Cardiac fibroblast (primary cell): ENCODE measurements around the gene CHPF2.

Experiments
- DNase-seq, 2 donors: peaks; one replicate each; pipeline versions ENCODE4 v3.0.0 to v3.0.0-alpha.2; 2010; ENCODE audit warnings: low read depth in 2 of 2
- H3K4me3 ChIP-seq, 2 donors: replicated peaks in 1 of 2; 1 replicate in 1 of 2; 2 replicates in 1 of 2; pipeline ENCODE4 v1.5.1; 2011; ENCODE audit warnings: low read depth in 2 of 2, low read length in 2 of 2, mild to moderate bottlenecking in 2 of 2, moderate library complexity in 1 of 2
- TF ChIP-seq, protein P1 (sequence below): IDR thresholded peaks from one replicate; pipeline ENCODE4 v1.5.1; 2011; ENCODE audit warnings: low read depth, mild to moderate bottlenecking, low read length, inconsistent platforms

The CHPF2 gene

DNA sequence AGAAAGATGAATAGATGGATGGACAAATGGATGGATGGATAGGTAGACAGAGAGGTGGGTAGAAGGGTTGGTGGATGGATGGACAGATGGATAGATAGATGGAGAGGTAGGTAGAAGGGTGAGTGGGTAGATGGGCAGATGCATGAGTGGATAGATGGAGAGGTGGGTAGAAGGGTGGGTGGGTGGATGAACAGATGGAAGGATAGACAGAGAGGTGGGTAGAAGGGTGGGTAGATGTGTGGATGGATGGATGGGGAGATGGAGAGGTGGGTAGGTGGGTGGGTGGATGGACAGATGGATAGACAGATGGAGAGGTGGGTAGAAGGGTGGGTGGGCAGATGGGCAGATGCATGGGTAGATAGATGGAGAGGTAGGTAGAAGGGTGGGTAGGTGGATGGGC lies 34.4 kb upstream of the CHPF2 start:
- TF ChIP-seq, protein P1, sequence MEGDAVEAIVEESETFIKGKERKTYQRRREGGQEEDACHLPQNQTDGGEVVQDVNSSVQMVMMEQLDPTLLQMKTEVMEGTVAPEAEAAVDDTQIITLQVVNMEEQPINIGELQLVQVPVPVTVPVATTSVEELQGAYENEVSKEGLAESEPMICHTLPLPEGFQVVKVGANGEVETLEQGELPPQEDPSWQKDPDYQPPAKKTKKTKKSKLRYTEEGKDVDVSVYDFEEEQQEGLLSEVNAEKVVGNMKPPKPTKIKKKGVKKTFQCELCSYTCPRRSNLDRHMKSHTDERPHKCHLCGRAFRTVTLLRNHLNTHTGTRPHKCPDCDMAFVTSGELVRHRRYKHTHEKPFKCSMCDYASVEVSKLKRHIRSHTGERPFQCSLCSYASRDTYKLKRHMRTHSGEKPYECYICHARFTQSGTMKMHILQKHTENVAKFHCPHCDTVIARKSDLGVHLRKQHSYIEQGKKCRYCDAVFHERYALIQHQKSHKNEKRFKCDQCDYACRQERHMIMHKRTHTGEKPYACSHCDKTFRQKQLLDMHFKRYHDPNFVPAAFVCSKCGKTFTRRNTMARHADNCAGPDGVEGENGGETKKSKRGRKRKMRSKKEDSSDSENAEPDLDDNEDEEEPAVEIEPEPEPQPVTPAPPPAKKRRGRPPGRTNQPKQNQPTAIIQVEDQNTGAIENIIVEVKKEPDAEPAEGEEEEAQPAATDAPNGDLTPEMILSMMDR: no peak
- no peak overlapping the region for H3K4me3 ChIP-seq
- no peak for DNase-seq

DNA sequence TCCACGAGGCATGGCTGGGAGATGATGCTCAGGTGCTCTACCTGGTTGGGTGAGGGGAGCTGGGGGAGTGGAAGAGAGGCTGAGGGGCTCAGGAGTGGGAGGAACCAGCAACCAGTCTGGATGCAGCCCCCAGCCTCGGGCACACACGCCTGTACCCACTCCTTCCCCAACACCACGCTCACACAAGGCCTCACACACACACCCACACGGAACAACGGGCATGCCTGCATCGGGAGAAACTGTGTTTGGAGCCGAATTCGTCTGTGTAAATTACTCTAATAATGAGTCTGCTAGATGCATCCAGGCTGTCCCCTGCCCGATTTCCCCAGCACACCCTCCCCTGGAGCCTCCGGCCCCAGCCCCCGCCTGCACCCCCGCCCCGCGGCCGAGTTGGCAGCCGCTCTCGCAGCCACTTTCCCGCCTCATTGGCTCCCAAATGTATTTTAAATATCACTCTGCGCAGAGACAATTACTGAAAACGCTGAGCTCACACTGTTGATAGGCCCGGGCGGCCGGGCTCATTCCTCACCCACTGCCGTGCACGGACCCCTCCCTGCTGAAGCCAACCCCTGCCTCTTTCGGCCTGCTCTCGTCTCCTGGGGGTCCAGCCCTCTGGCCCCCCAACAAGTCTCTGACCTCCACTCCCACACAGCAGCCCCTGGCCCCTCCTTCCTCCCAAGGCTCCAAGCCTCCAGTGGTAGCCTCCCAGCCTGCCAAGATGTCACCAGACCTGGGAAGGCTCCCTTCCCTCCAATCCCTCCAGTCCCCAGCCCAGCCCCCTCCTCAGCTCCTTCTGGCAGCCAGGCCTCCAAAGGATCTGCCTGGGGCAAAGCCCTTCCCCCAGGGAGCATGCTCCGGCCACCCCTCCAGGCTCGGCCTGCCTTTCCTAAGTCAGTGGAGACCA lies 33.1 kb upstream of the CHPF2 start:
- H3K4me3 ChIP-seq: no peak overlapping the region
- TF ChIP-seq, protein P1: no peak
- DNase-seq: no peak

DNA sequence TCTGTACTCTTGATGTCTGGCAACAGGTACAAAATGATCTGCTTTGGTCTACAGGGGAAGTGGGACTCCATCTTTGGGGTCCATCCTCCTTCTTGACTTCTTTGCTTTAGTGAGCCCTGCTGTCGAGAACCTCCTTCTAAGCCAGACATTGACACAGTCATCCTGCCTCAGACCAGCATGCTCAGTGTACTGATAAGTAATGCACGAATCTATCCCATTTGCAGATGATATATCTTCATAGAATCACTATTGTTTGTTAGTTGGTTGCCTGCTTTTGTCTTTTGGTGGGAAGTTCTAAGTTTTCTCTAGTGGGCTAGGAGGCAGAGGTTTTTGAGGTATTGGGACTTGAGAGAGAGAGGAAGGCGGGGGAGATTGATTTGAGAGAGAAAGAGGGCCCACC lies 30.9 kb upstream of the CHPF2 start:
- no peak for DNase-seq
- TF ChIP-seq, protein P1: no peak
- no peak overlapping the region for H3K4me3 ChIP-seq

DNA sequence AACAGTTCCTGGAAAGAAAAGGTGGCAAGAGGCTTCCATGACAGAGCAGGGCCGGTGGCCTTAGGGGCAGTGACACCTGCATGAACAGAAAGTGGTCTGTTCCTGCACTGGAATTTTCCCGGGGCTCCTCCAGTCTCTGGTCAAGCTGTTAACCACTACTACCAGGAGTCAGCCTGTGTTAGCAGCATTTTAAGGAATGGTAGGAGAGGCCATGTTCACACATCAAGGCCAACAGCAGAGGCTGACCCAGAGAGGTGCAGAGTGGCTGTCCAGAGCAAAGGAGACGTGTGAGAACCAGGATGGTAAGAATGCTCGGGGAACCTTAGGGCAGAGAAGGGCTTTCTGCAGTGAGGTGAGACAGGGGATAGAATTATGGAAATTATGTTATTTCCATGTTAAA lies 30.5 kb upstream of the CHPF2 start:
- no peak for DNase-seq
- TF ChIP-seq, protein P1: no peak
- no peak overlapping the region for H3K4me3 ChIP-seq

DNA sequence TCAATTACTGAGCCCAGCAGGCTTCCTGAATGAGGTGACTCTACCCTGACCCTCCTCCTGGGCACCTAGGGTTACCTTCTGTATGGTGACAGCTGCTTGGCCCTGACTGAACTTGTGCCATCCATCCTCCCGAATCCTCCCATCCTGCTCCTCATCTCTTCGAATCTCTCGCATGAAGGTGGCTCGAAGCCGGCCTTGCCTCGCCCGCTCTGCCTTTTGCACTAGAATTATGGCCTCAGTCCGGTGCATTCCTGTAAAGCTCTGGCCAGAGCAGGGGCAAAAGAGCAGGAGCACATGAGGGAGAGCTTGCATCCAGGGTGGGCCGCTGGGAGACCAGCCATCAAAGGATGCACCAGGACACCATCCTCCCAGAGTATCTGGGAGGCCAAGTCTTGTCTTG lies 29.4 kb upstream of the CHPF2 start:
- DNase-seq: no peak
- TF ChIP-seq, protein P1: no peak

DNA sequence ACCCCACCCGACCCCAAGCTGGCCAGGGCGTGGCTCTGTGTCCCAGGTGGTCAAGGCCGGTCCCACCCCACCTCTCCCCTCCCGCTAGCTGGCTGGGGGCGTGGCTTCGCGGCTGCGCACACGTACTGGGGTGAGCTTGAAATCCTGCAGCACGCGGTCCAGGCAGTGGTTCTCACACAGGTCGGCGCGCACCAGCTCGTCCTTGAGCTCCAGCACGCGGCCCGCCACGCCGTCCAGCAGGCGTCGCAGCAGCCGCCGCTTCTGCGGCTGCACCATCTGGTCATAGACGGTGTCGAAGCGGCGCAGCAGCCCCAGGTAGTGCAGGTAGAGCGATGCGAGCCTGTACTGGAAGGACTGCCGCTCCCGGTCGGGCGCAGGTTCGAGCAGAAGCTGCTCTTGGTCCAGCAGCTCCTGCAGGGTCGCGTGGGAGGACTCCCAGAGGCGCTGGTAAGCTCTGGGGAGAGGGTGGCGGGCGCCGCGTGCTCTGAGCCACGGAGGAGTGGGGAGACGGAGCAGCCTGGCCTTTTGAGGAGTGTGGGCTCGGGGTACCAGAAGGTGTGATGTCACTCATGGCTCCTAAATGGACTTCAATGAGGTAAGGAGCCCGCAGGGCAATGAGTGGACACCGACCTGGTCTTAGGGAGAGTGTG lies 27.8 kb upstream of the CHPF2 start:
- H3K4me3 ChIP-seq: no peak overlapping the region
- TF ChIP-seq, protein P1: no peak
- DNase-seq: no peak

More for the DNA sequence above, 29.4 kb upstream of the CHPF2 start:
- H3K4me3 ChIP-seq: no peak overlapping the region
